HL-60 (cell line): Measurements from ENCODE around the gene VN1R5.

Experiments used
- DNase-seq, 2 experiments: peaks; one replicate each; pipeline ENCODE4 v3.0.0-alpha.2; 2010 to 2020; ENCODE audit warnings: low read depth in 1 of 2, low spot score in 1 of 2
- H3K27ac ChIP-seq: fragments of 250-450 bp; sonication (Bioruptor Pico); replicated peaks from 2 replicates; pipeline ENCODE4 v1.5.1; 2020; ENCODE audit warnings: mild to moderate bottlenecking, moderate library complexity
- H3K27me3 ChIP-seq: fragments of 250-450 bp; sonication (Bioruptor Pico); 2 replicates; pipeline ENCODE4 v1.5.1; 2021; ENCODE audit warnings: mild to moderate bottlenecking, moderate library complexity; ENCODE audit not compliant: insufficient read depth, poor library complexity, severe bottlenecking
- H3K4me3 ChIP-seq: replicated peaks from 2 replicates; pipeline ENCODE4 v1.5.1; 2011; ENCODE audit warnings: mild to moderate bottlenecking, control low read depth, low read length; ENCODE audit not compliant: insufficient read depth
- GABPA ChIP-seq: IDR thresholded peaks from 2 replicates; pipeline ENCODE4 v1.6.1; 2012; ENCODE audit warnings: low read depth
- POLR2AphosphoS5 ChIP-seq: IDR thresholded peaks from 2 replicates; pipeline ENCODE4 v1.6.1; 2012; ENCODE audit warnings: low read depth
- SPI1 ChIP-seq: IDR thresholded peaks from 2 replicates; pipeline ENCODE4 v1.6.1; 2012; ENCODE audit warnings: low read depth, mild to moderate bottlenecking, borderline replicate concordance
- TF ChIP-seq, protein P1 (sequence below): IDR thresholded peaks from 2 replicates; pipeline ENCODE4 v1.6.1; 2012; ENCODE audit warnings: low read depth; ENCODE audit not compliant: insufficient replicate concordance
- TF ChIP-seq, protein P2 (sequence below): IDR thresholded peaks from one replicate; pipeline ENCODE4 v1.5.1; 2011; ENCODE audit warnings: low read length, control low read depth, inconsistent platforms; ENCODE audit not compliant: insufficient read depth

Gene VN1R5

DNA sequence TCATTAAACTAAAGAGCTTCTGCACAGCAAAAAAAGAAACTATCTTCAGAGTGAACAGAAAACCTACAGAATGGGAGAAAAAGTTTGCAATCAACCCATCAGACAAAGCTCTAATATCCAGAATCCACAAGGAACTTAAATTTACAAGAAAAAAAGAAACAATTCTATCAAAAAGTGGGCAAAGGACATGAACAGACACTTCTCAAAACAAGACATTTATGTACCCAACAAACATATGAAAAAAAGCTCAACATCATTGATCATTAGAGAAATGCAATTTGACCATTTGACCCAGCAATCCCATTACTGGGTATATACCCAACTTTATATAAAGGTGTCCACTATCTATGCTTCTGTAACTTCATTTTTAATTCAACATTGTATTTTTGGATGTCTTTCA lies 31.1 kb upstream of the VN1R5 start:
- Histone ChIP-seq H3K4me3 (no peak overlapping the region), H3K27ac (no peak overlapping the region), H3K27me3 (no peaks in the 10 kb centered on the region)
- no peak for DNase-seq
- TF ChIP-seq POLR2AphosphoS5 (no peak), SPI1 (no peak), GABPA (no peak)
- TF ChIP-seq, protein P1, sequence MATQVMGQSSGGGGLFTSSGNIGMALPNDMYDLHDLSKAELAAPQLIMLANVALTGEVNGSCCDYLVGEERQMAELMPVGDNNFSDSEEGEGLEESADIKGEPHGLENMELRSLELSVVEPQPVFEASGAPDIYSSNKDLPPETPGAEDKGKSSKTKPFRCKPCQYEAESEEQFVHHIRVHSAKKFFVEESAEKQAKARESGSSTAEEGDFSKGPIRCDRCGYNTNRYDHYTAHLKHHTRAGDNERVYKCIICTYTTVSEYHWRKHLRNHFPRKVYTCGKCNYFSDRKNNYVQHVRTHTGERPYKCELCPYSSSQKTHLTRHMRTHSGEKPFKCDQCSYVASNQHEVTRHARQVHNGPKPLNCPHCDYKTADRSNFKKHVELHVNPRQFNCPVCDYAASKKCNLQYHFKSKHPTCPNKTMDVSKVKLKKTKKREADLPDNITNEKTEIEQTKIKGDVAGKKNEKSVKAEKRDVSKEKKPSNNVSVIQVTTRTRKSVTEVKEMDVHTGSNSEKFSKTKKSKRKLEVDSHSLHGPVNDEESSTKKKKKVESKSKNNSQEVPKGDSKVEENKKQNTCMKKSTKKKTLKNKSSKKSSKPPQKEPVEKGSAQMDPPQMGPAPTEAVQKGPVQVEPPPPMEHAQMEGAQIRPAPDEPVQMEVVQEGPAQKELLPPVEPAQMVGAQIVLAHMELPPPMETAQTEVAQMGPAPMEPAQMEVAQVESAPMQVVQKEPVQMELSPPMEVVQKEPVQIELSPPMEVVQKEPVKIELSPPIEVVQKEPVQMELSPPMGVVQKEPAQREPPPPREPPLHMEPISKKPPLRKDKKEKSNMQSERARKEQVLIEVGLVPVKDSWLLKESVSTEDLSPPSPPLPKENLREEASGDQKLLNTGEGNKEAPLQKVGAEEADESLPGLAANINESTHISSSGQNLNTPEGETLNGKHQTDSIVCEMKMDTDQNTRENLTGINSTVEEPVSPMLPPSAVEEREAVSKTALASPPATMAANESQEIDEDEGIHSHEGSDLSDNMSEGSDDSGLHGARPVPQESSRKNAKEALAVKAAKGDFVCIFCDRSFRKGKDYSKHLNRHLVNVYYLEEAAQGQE = no peak
- TF ChIP-seq, protein P2, sequence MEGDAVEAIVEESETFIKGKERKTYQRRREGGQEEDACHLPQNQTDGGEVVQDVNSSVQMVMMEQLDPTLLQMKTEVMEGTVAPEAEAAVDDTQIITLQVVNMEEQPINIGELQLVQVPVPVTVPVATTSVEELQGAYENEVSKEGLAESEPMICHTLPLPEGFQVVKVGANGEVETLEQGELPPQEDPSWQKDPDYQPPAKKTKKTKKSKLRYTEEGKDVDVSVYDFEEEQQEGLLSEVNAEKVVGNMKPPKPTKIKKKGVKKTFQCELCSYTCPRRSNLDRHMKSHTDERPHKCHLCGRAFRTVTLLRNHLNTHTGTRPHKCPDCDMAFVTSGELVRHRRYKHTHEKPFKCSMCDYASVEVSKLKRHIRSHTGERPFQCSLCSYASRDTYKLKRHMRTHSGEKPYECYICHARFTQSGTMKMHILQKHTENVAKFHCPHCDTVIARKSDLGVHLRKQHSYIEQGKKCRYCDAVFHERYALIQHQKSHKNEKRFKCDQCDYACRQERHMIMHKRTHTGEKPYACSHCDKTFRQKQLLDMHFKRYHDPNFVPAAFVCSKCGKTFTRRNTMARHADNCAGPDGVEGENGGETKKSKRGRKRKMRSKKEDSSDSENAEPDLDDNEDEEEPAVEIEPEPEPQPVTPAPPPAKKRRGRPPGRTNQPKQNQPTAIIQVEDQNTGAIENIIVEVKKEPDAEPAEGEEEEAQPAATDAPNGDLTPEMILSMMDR = no peak

DNA sequence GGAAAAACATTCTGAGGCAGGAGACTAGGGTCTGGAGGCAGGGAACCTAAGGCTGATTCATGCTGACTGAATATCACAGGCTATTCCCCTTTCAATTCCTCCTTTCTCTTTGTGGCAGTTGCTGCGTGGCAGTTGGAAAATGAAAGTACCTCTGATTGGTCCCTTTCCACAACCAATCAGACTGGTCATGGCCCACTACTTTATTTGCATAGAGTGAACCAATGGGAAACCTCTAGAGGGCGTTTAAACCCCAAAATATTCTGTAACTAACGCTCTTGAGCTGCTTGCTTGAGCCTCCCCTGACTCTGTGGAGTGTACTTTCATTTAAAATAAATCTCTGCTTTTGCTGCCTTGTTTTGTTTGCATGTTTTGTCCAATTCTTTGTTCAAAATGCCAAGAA lies 27.7 kb upstream of the VN1R5 start:
- no peak overlapping the region for H3K27ac ChIP-seq
- no peak overlapping the region for H3K4me3 ChIP-seq
- no peaks in the 10 kb centered on the region for H3K27me3 ChIP-seq
- DNase-seq = no peak
- TF ChIP-seq GABPA = no peak
- TF ChIP-seq, protein P2 = no peak
- TF ChIP-seq SPI1 = no peak
- TF ChIP-seq POLR2AphosphoS5 = no peak
- TF ChIP-seq, protein P1 = no peak

- no peaks in the 10 kb centered on the region for H3K27me3 ChIP-seq
- no peak for DNase-seq
Observed at GRCh38 chr1:247241691-247242090, 14.2 kb upstream of the VN1R5 start.

More at GRCh38 chr1:247241691-247242090, 14.2 kb upstream of the VN1R5 start:
- H3K27ac ChIP-seq = no peak overlapping the region
- no peak overlapping the region for H3K4me3 ChIP-seq
- TF ChIP-seq, protein P2 = no peak
- TF ChIP-seq, protein P1 = no peak
- no peak for TF ChIP-seq POLR2AphosphoS5
- no peak for TF ChIP-seq GABPA
- no peak for TF ChIP-seq SPI1
